ENCODE results near the gene SLC6A12.

DNA sequence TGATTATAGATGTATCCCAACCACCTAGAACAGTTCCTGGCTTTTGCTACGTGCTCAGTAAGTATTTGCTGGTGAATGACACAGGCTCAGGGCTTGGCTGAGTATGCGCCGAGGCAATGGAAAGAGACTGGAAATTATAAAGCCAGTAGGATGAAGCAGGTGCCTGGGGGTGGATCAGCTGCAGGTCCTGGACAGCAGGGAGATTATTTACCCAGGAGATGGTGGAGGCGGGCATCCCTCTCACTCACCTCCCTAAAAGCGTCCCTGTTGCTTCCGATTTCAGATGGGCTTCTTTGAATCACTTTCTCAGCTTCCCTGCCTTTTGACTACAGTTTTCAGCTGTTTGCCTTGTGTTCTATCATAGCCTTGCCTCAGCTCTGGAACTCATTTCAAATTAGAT, 42.3 kb upstream of the SLC6A12 start:
- TF ChIP-seq POLR2A (IDR thresholded peaks at IDR 0.05) (no peak), POLR2AphosphoS5 (IDR thresholded peaks at IDR 0.05) (no peak)
- TF ChIP-seq, protein P1, sequence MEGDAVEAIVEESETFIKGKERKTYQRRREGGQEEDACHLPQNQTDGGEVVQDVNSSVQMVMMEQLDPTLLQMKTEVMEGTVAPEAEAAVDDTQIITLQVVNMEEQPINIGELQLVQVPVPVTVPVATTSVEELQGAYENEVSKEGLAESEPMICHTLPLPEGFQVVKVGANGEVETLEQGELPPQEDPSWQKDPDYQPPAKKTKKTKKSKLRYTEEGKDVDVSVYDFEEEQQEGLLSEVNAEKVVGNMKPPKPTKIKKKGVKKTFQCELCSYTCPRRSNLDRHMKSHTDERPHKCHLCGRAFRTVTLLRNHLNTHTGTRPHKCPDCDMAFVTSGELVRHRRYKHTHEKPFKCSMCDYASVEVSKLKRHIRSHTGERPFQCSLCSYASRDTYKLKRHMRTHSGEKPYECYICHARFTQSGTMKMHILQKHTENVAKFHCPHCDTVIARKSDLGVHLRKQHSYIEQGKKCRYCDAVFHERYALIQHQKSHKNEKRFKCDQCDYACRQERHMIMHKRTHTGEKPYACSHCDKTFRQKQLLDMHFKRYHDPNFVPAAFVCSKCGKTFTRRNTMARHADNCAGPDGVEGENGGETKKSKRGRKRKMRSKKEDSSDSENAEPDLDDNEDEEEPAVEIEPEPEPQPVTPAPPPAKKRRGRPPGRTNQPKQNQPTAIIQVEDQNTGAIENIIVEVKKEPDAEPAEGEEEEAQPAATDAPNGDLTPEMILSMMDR (IDR thresholded peaks at IDR 0.05): no peak
